HG03175 (cell line): ENCODE data around the gene CASP8.

ENCODE experiments used
- ATAC-seq: cut with Tn5 transposase; IDR thresholded peaks from one replicate; pipeline ENCODE4 v1.9.1; 2021; ENCODE audit warnings: mild to moderate bottlenecking, moderate library complexity; ENCODE audit not compliant: unreplicated experiment

The CASP8 gene

GRCh38 chr2:201322772-201323171 is 62.4 kb downstream of the CASP8 start:
- no peak for ATAC-seq

DNA sequence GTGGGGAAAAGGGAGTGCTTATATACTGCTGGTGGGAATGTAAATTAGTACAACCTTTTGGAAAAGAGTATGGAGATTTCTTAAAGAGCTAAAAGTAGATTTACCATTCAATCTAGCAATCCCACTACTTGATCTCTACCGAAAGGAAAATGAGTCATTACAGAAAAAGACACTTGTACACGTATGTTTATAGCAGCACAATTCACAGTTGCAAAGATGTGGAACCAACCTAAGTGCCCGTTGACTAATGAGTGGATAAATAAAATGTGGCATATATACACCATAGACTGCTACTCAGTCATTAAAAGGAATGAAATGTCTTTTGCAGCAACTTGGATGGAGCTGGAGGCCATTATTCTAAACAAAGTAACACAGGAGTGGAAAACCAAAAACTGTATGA is 67.3 kb downstream of the CASP8 start:
- ATAC-seq = no peak

- ATAC-seq = no peak
These were observed 69.1 kb downstream of the CASP8 start for GRCh38 chr2:201329409-201329808.
